ENCODE data around the gene PTPRD.

The PTPRD gene

DNA sequence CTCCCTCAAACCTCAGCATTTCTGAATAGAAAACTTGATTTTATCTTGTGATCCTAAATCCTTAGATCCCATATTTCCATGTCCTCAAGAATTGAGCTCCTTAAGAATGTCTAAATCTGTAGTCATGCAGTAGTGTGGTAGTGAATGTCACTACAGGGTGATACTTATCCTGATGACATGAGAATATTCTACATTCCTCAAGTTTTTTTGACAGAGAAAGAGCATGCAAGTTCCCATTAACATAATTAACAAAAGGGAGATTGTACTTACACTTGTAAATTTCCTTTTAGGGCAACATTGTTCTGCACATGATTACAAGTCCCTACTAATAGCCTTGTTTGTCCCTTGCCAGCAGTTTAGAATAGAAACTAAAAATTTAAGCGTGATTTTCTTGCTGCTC is 352.3 kb downstream of the PTPRD start:
- DNase-seq = no peak

GRCh38 chr9:10259668-10260067 is 353.1 kb downstream of the PTPRD start:
- no peak for DNase-seq

DNA sequence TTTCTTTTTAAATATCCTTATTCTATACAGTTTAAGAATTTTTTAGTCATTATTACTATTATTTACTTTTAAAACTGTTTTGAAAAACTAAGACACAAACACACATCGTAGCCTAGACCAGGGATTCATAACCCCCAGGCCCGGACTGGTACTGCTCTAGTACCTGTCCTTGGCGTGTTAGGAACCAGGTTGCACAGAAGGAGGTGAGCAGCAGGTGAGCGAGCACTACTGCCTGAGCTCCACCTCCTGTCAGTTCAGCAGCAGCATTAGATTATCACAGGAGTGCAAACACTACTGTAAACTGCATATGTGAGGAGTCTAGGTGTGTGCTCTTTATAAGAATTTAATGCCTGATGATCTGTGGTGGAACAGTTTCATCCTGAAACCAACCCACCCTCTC is 357.0 kb downstream of the PTPRD start:
- DNase-seq = no peak

- DNase-seq = no peak
Measured at GRCh38 chr9:10254338-10254737, 358.5 kb downstream of the PTPRD start.

DNA sequence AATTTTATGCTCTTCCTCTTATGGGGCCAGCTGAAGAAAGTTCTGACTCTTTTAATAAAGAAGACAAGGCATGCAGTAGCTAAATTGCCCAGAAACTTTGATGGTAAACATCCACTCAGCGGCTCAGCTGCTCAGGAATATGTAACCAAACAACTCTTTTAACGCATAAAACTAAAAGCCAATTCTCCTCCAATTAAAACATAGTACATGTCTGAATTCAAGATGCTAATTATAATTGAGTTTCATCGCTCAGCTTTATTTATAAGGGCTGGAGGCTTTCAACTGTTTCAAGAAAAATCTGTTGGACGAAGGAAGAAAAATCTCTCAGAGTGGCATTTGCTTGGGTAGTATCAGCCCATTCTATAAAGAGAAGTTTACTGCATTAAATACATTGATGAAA is 359.5 kb downstream of the PTPRD start:
- no peak for DNase-seq

- DNase-seq = no peak
Measured at GRCh38 chr9:10252174-10252573, 360.6 kb downstream of the PTPRD start.

GRCh38 chr9:10251490-10251889 is 361.3 kb downstream of the PTPRD start:
- DNase-seq = no peak

- DNase-seq = no peak
Measured at GRCh38 chr9:10250219-10250618, 362.6 kb downstream of the PTPRD start.

GRCh38 chr9:10248890-10249289 is 363.9 kb downstream of the PTPRD start:
- no peak for DNase-seq

GRCh38 chr9:10242255-10242654 is 370.5 kb downstream of the PTPRD start:
- DNase-seq = no peak

GRCh38 chr9:10238087-10238486 is 374.7 kb downstream of the PTPRD start:
- no peak for DNase-seq

DNA sequence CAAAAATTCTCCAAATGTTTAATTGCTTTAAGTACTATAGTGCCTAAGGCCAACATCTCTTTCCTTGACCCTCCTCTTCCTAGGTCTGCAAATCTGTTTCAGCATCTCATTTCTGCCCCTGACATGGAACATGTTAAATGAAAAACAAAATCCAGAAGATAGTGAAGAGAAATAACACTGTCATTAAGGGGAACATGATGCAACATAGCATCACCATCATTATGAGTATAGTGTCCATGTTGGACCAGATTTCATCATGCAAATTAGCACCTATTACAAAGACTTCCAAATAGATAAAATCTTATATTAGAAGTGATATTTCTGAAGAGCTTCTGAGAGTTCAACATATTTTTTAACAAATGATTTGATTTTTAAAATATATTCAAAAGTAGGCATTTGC is 375.2 kb downstream of the PTPRD start:
- no peak for DNase-seq

- DNase-seq = no peak
Measured at GRCh38 chr9:10236161-10236560, 376.6 kb downstream of the PTPRD start.

DNA sequence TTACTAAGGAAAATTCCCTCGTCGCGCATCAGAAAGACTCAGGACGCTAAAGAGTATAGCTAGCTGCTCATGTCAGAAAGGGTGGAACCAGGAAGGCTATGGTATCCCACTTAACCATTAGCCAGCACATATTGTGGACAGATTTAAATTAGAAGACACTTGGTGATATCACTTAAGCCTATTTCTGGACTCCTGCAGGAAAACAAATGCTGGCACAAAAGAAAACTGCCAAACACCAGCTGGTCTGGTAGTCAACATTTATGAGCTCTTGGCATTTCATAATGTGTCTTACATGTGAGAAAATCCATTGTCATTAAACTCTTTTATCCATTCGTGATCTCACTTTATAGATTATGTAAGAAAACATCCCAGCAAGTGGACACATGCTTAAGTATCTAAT is 377.4 kb downstream of the PTPRD start:
- DNase-seq = no peak

- no peak for DNase-seq
Measured at GRCh38 chr9:10232352-10232930, 380.4 kb downstream of the PTPRD start.

DNA sequence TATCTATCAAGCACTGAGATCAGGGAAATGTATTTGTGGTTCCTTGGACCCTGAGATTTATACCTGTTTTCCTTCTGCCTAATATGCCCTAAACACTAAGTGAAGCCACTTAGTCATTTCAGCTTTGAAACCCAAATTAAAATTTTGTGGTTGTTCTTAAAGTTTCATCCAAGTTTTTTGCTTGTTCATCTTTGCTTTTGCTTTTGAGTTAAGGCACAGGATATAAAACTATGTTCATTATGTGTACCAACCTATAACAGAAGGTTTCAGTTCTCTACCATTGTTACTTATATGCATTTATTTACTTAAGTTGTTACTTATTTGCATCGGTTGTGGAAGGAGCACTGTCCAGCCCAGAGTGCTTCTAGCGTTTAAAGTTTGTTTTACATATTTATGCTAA is 382.3 kb downstream of the PTPRD start:
- DNase-seq = no peak

GRCh38 chr9:10228082-10228481 is 384.7 kb downstream of the PTPRD start:
- DNase-seq = no peak

DNA sequence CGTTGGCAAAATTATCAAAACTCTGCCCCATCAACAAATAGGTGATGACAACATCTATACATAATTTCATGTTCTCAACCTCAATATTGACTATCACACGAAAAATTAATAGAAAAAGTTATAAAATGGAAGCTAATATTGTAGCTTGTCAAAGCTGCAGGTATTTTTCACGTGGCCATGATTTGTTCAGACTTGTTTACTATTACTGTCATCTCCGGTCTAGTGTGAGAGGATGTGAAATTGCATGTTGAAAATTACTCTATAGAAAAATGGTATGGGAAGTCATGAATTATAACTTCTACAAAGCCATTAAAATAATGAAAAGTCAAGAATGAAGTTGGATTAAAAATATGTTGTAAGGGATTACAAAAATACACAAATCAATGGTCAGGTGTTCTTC is 385.8 kb downstream of the PTPRD start:
- DNase-seq = no peak

DNA sequence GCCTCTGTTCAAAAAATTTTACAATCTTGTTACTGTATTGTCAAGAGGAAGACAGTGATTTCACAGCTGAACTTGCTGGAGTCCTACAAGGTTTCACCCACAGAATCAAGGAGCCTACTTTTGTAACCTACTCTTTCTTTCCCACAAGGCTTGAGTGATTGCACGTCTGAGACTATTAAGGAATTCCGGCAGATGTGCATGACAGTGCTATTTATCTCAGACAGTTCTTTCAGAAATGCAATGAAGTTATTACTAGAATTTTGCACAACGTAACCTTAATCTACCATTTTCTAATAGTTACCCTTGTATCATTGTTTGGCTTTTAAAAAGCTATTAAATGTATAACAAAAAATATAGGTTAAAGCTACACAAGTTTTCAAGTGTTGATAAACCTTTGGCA is 400.1 kb downstream of the PTPRD start:
- DNase-seq = no peak

GRCh38 chr9:10208691-10209069 is 404.1 kb downstream of the PTPRD start:
- DNase-seq = no peak

DNA sequence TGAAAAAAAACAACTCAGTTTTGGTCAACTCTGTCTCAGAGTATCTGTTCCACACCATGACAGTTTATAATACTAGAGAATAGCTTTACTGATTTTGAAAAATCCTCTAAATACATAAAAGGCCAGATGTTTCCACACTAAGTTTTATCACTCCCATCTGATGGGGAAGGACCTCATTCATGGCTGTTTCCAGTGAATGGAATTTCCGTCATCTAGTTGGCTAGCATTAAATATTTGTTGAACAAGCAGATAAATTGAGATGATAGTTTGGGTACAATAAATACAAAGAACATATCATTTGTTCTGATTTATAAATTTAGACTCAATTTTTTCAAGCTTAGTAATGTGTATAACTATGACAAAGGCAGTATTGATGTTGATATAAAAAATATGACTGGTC is 408.5 kb downstream of the PTPRD start:
- DNase-seq = no peak

GRCh38 chr9:10173561-10173960 is 439.2 kb downstream of the PTPRD start:
- no peak for DNase-seq

DNA sequence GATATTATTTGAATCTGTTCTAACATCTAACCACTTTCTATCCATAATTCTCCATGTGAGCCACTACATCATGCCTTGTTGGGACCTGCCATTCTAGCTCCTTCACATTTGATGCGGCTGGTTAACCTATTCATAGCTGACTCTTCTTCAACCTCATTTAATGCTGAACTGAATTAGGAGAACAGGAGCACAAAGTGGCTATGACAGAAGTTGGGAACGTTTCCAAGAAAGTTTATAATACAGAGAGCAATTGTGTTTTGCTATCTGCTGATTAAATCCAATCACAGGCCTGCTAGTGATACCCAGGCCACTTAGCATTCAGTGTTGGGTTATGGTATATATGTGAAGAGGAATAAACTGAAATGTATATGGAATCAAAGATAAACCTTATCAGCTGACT is 440.3 kb downstream of the PTPRD start:
- DNase-seq = no peak

DNA sequence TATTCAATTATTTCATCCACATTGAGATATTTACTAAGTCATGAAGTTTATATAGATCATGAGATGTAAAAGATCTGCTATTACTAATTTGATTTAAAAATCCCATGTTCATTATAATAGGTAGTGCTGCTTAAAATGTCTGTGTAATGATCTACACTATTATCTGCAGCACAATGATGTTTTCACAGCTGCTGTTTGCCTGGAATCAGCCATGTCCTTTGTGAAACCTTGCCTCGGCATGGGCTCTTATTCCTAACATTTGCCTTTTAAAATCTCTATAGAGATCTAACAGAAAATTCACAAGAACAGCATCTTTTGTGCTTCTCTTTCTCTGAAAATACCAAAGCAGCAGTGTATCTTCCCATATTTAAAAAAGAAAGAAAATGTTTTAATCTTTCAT is 444.6 kb downstream of the PTPRD start:
- peak; percentile 22 for DNase-seq

- DNase-seq = no peak
Measured at GRCh38 chr9:10148796-10149195, 464.0 kb downstream of the PTPRD start.

Data from NCI-H510A (cell line).